Measurements from ENCODE around the gene WHRN.

The WHRN gene

DNA sequence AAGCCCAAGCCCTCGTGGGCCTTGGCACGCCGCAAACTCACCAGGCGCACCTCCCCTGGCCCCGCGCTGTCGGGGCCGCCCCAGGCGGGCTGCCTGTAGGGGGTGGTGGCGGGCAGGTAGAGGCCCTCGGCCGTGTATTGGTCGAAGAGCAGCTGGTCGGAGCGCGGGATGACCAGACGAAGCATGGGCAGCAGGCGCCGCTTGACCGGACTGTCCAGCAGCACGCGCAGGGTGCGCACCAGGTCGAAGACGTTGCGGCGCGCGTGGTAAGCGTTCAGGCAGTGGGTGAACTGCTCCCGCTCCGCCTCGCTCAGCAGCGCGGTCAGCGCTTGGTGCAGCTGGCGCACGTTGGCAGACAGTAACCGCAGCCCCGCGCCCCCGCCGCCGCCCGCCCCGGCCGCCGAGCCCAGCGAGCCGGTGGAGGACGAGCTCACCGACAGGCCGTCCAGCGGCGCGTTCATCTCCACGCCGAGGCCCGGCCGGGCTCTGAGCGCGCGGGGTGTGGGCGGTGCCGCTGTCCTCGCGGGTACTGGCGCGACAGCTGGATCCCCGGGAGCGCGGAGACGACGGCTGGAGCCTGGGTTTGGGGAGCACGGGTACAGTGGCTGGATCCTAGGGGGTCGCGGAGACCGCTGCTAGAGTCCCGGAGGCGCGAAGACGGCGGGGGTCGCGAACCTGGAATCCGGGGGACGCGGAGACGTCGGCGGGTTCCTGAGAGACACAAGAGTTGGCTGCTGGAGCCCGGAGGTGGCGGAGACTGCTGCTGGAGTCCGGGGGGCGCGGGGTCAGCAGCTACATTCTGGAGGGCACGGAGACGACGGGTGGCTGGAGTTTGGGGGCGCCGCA, 709 bp downstream of the WHRN start:
- no peaks in the 10 kb centered on the region for H3K36me3 ChIP-seq (replicated peaks)
- in situ Hi-C loops (cut with MboI; ENCODE audit: low sequenced_read_pairs): no loop called here
- H3K27me3 ChIP-seq (ENCODE audit: low read depth): peaks cover 37% of the 10 kb centered on the region
- peak in 1 of 2 experiments; percentile 43 for DNase-seq (ENCODE audit: low spot score in 2 of 2)
- H3K9me3 ChIP-seq: no peaks in the 10 kb centered on the region
- H3K4me1 ChIP-seq: peaks cover 29% of the 10 kb centered on the region
- H3K4me3 ChIP-seq: peak overlapping the region; percentile 64

DNA sequence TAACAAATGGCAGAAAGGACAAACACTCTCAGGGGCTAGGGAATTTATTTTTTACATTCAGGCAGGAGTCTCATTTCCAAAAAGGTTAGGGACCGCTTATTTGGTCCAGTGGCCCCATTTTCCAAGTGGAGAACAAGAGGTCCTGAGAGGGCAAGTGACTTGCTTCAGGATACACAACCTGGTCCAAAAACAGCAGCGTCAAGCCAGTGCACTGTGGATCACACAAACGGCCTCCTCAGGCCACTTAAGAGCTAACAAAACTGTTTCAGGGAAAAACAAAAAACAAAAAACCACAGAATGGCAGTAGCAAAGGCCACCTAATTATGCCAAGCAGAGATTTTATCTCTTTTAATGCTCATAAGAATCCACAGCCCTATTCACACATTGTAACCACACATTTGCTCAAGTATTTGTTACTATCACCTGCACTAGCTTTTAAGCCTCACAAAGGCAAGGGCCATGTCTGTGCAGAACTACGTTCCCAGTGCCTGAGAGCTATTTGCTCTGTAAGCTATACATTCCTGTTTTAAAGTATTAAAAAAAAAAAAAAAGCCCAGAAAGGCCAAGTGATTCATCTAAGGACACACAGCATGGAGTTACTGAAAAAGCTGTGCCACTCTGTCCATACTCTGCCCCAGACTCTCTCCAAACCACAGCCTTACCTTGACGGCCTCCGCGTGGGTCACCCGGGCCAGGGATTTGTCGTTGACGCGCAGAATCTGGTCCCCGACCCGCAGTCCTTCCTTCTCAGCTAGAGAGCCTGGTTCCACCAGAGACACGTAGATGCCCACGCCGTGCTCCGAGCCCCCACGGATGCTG, 1.5 kb downstream of the WHRN start:
- Histone ChIP-seq H3K27me3 (ENCODE audit: low read depth) (peaks cover 29% of the 10 kb centered on the region), H3K4me3 (peak overlapping the region; percentile 64), H3K36me3 (replicated peaks) (no peaks in the 10 kb centered on the region), H3K4me1 (peaks cover 32% of the 10 kb centered on the region), H3K9me3 (no peaks in the 10 kb centered on the region)
- DNase-seq (ENCODE audit: low spot score in 2 of 2): peak; percentile 20 to 30
- in situ Hi-C loops (cut with MboI; ENCODE audit: low sequenced_read_pairs): no loop called here

DNA sequence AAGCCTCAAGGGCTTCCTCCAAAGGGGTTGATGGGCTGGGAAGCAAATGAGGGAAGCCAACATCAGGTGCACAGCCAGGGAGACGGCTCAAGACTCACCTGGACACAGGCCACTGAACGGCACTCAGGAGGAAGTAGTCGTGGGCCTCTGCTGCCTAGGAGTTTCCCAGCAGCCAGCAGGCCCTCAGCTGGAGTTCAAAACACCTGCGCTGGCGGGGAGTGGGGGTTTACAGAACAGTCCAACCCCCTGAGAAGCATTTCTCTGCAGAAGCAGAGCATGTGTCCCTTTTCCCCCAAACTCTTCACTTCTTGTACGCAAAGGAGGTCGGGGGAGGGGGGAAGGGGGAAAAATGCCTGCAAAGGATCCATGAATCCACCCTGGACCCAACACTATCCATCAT, 2.3 kb downstream of the WHRN start:
- Histone ChIP-seq H3K9me3 (no peaks in the 10 kb centered on the region), H3K4me3 (no peak overlapping the region), H3K4me1 (peaks cover 32% of the 10 kb centered on the region), H3K27me3 (ENCODE audit: low read depth) (peaks cover 22% of the 10 kb centered on the region), H3K36me3 (replicated peaks) (no peaks in the 10 kb centered on the region)
- in situ Hi-C loops (cut with MboI; ENCODE audit: low sequenced_read_pairs): no loop called here
- DNase-seq (ENCODE audit: low spot score in 2 of 2): no peak

DNA sequence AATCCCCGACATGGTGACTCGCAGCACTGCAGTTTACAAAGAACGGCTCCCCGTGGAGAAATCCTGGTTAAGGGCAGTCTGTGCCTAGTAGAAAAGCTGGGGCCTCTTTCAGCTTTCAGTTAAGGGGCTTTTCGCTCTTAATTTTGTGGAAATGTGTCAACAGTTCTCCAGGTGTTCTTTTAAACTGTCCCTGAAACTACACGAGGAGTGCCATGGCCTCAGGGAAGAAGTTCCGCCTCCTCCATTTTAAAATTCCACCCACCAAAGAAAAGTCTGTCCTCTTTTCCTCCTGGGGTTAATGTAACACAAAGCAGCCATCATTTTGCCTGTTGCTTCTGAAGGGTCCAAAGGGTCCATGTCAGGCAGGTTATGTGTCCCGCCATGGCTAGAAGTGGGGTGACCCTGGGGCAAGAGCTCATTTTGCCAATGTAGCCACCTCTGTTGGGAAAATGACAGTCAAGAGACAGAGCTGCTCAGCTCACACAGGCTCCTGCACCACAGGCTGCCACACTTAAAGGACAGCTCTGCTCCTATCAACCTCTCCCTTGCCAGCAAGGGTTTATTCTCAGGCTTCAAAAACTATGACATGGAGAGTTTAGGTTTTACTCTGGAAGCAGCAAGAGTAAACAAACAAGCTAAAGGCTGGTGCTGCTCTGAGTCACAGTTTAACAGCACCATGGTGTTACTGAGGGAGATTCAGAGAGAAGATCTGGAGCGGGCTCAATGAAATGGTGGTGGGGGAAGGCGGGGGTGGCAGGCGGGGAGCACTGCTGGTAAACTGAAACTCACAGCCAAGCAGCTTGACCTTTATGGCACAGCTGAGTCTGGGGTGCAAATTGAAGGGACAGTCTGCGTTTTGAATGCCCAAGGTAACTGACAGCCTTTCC, 3.2 kb downstream of the WHRN start:
- in situ Hi-C loops (cut with MboI; ENCODE audit: low sequenced_read_pairs): no loop called here
- no peak for DNase-seq (ENCODE audit: low spot score in 2 of 2)

DNA sequence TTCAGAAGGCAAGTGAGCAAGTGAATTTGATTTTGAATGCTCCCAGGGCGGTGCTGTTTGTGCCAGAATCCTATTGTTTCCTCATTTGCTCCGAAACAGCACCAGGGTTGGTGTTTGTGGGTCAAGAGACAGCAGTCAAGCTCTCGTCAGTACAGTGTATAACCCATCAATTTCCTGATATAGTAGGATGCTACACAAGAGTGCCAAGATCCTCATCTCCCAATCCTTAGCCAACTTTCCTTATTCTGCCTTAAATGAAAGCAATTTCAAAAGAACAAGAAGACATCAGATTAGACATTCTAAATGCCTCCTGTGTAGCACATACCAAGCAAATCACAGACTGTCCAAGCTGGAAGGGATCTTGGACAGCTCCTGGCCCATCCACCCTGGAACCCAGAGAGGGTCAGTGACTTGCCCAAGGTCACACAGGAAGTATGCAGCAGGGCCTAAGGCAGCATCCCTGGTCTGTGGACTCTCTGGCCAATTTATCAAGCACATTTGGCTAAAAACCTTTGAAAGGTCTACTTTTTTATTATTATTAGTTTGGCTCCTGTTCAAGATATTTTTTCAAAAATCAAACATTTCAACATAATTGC, 4.5 kb downstream of the WHRN start:
- H3K4me3 ChIP-seq: no peak overlapping the region
- H3K27me3 ChIP-seq (ENCODE audit: low read depth): no peaks in the 10 kb centered on the region; the same call in 1 of the 2 replicates
- H3K9me3 ChIP-seq: no peaks in the 10 kb centered on the region; the same call in 1 of the 2 replicates
- DNase-seq (ENCODE audit: low spot score in 2 of 2): no peak
- H3K4me1 ChIP-seq: peaks cover 32% of the 10 kb centered on the region
- in situ Hi-C loops (cut with MboI; ENCODE audit: low sequenced_read_pairs): no loop called here
- no peaks in the 10 kb centered on the region for H3K36me3 ChIP-seq (replicated peaks)

More for the DNA sequence above, 3.2 kb downstream of the WHRN start:
- peaks cover 32% of the 10 kb centered on the region for H3K4me1 ChIP-seq
- 0 out of 2 replicates have a peak overlapping the region, but pooled peaks have one; percentile 6 for H3K4me3 ChIP-seq
- peaks cover 12% of the 10 kb centered on the region for H3K27me3 ChIP-seq (ENCODE audit: low read depth)
- no peaks in the 10 kb centered on the region for H3K36me3 ChIP-seq (replicated peaks)
- no peaks in the 10 kb centered on the region; the same call in 1 of the 2 replicates for H3K9me3 ChIP-seq

DNA sequence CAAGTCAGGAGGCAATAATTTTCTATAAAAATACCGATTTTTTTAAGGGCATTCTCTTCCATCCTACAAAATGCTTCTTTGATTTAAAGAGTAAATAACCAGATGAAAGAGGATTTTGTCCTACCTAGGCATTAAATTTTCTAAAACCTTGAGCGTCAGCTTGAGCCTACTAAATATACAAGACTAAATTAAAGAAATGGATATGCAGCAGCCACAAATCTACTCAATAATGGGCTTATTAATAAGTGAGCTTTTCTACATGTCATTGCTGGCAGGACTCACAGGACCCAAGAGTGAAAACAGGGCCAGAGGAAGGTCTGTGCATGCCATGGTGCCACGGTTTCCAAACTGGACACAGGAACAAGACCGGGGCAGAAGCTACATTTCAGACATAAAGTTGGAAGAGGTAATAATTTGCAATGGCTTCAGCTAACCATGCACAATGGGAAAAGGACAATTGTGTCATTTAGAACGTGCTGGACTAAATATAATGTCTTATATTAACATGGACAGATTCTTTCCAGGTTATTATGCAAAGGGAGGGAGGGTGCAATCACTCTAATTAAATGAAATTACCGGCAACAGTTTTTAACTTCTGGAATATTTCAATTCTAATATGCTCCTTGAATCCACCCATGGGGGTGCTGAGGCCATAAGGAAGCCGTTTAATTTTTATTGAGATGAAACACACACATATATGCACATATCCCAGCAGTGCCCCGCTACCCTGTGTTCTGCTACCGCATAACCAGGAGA, 5.2 kb downstream of the WHRN start:
- no peak for DNase-seq (ENCODE audit: low spot score in 2 of 2)
- Histone ChIP-seq H3K36me3 (replicated peaks) (no peaks in the 10 kb centered on the region), H3K4me3 (no peak overlapping the region), H3K4me1 (peaks cover 32% of the 10 kb centered on the region), H3K9me3 (no peaks in the 10 kb centered on the region; the same call in 1 of the 2 replicates), H3K27me3 (ENCODE audit: low read depth) (no peaks in the 10 kb centered on the region)
- in situ Hi-C loops (cut with MboI; ENCODE audit: low sequenced_read_pairs): no loop called here

DNA sequence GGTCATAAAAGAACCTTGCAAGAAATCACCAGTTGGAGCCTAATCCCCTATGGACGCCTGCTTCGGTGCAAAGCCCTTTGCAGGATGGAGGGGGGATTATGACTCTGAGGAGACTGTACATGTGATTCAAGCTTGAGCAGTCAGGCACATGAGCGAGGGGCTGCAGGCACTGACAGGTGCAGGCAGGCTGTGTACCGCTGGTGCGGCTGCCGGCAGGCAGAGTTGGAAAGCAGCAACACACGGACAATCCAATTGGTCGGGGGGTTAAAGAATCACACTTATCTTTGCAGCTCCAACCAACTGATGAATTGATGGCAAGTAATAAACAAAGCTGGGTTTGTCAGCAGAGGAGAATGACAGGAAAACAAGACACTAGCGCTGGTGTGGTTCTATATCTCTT, 5.7 kb downstream of the WHRN start:
- no peaks in the 10 kb centered on the region for H3K36me3 ChIP-seq (replicated peaks)
- in situ Hi-C loops (cut with MboI; ENCODE audit: low sequenced_read_pairs): no loop called here
- peak; percentile 20 to 44 for DNase-seq (ENCODE audit: low spot score in 2 of 2)
- H3K4me3 ChIP-seq: no peak overlapping the region
- H3K4me1 ChIP-seq: peaks cover 32% of the 10 kb centered on the region
- no peaks in the 10 kb centered on the region; the same call in 1 of the 2 replicates for H3K9me3 ChIP-seq
- no peaks in the 10 kb centered on the region for H3K27me3 ChIP-seq (ENCODE audit: low read depth)

DNA sequence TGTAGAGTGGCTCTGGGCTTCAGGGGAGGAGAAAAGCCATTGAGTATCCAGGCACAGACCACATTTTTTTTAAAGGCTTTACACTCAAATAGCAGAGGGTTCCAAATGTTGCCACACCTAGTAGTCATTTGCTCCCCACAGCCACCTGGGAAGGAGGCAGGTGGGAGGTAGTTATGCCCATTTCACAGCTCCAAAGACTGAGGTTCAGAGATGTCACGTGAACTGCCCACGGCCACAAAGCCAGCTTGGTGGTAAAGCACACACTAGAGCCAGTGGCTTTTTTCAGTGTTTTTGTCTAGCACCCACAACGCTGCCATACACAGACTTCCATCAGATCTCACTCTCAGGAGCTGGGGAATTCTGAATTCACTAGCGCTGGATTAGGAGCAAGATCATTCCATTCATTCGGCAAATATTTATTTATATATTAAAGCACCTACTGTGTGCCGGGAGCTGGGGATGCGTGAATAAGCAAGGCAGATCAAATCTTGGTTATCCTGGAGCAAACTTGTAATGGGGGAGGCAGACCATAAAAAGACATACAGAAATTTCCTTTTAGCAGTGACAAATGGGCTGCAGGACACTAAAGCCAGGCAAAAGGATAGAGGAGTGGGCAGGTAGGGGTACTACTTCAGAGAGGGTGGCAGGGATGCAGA, 7.4 kb downstream of the WHRN start:
- Histone ChIP-seq H3K4me3 (no peak overlapping the region), H3K36me3 (replicated peaks) (no peaks in the 10 kb centered on the region), H3K4me1 (peaks cover 16% of the 10 kb centered on the region), H3K27me3 (ENCODE audit: low read depth) (no peaks in the 10 kb centered on the region), H3K9me3 (no peaks in the 10 kb centered on the region; the same call in 1 of the 2 replicates)
- in situ Hi-C loops (cut with MboI; ENCODE audit: low sequenced_read_pairs): no loop called here
- DNase-seq (ENCODE audit: low spot score in 2 of 2): no peak

DNA sequence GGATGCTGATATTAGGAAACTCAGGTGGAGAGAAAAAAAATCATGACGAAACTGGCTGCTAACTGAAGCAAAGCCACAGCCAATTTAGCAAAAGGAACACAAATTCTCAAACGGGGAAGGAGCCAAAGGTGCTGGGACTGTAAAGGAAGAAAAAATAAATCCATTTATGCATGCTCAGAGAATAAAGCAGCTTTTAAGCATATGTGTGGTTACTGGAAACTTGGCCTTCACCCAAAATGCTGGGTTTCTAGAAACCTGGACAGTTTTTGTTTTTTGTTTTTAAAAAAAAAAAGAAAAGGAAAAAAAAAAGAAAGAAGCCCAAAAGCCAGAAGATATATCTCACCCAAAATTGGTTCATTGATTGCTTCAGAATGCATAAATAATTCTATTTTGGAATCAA, 8.0 kb downstream of the WHRN start:
- DNase-seq (ENCODE audit: low spot score in 2 of 2): no peak
- Histone ChIP-seq H3K27me3 (ENCODE audit: low read depth) (no peaks in the 10 kb centered on the region), H3K9me3 (no peaks in the 10 kb centered on the region; the same call in 1 of the 2 replicates)

DNA sequence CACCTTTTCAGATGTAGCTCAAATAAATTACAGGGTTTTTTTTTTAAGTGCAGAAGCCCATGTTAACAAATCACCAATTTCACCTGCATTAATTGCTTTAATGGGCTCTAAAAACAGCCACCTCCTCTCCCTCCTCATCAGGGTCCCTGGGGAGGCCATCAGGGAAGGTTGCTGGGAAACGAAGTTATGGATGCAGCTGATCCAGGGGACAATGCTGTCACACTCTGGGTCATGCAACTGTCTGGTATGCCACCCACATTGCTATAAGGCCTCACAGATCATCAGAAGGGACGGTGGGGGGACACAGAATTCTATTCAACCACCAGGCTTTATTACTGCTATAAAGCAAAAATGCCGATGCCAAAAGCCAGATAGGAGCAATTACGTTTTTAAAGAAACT, 9.3 kb downstream of the WHRN start:
- Histone ChIP-seq H3K4me3 (no peak overlapping the region), H3K36me3 (replicated peaks) (no peaks in the 10 kb centered on the region), H3K4me1 (0 out of 2 replicates have a peak, but pooled peaks cover 4% of the 10 kb centered on the region), H3K27me3 (ENCODE audit: low read depth) (no peaks in the 10 kb centered on the region), H3K9me3 (no peaks in the 10 kb centered on the region; the same call in 1 of the 2 replicates)
- DNase-seq (ENCODE audit: low spot score in 2 of 2): no peak
- in situ Hi-C loops (cut with MboI; ENCODE audit: low sequenced_read_pairs): no loop called here

More for the DNA sequence above, 8.0 kb downstream of the WHRN start:
- in situ Hi-C loops (cut with MboI; ENCODE audit: low sequenced_read_pairs): no loop called here
- Histone ChIP-seq H3K4me1 (peaks cover 11% of the 10 kb centered on the region), H3K4me3 (no peak overlapping the region), H3K36me3 (replicated peaks) (no peaks in the 10 kb centered on the region)

DNA sequence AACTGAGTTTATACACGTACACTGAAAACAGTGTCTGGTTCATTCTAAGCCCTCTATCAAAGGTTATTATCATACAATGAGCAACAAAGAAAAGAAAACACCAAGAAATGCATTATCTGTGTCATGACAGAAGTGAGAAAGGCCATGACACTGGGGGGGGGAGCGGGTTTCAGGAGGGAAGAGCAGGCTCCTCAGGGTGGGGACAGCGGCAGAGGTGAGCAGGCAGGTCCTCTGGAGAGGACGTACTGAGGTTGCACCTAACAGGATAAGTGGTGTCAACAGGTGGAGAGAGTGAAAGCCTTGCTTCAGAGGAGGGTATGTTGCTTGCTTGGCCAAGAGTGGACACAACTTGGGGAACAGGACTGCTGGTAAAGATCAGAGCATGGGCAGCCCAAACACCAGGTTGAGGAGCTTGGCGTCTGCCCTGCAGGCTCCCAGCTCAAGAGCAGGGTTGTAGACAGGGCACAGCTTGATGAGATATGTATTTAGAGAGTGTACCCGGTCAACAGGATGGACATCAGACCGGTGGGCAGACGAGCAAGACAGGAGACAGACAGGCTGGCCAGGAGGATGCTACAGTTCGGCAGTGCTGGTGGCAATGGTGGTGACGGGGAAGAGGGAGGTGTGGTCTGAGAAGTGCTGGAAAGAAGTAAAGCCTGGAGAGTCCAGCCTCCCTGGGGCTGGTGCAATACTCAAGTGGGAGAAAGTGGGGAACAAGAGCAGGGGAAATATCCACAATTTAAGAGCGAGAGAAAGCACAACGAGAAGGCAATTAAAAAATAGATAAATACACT, 10.3 kb downstream of the WHRN start:
- no peaks in the 10 kb centered on the region for H3K27me3 ChIP-seq (ENCODE audit: low read depth)

More for the DNA sequence above, 10.3 kb downstream of the WHRN start:
- H3K4me1 ChIP-seq: 0 out of 2 replicates have a peak, but pooled peaks cover 4% of the 10 kb centered on the region
- H3K9me3 ChIP-seq: no peaks in the 10 kb centered on the region; the same call in 1 of the 2 replicates
- no peak for DNase-seq (ENCODE audit: low spot score in 2 of 2)
- in situ Hi-C loops (cut with MboI; ENCODE audit: low sequenced_read_pairs): no loop called here
- H3K36me3 ChIP-seq (replicated peaks): no peaks in the 10 kb centered on the region
- H3K4me3 ChIP-seq: no peak overlapping the region

Data from HAP-1 (cell line).